WTC11 (cell line): Measurements from ENCODE around the gene ARAP2. TPM values are rescaled to one million over a fixed set of nuclear protein-coding genes. Genes with fewer than 3 reads are reported as not detected.

Experiments used
- ATAC-seq: fragments of 200-7000 bp; cut with Tn5 transposase; 2 replicates; pipeline ENCODE4 v1.10.0; 2021; ENCODE audit warnings: mild to moderate bottlenecking, moderate library complexity
- CTCF ChIA-PET: fragments of 300-600 bp; sonication (Branson Sonifier 250); formaldehyde crosslinking; loops from one replicate; lab custom pipeline; 2021; ENCODE audit warnings: antibody characterized with exemption; lab: Charles Lee
- POLR2A ChIA-PET: fragments of 350-600 bp; sonication (Branson Sonifier 250); formaldehyde crosslinking; loops from one replicate; lab custom pipeline; 2021; ENCODE audit warnings: antibody characterized with exemption; lab: Charles Lee
- DNase-seq: peaks from one replicate; pipeline ENCODE4 v3.0.0; 2021; ENCODE audit warnings: low spot score
- H3K27ac Mint-ChIP-seq: 2 replicates; pipeline ENCODE4 v1.8.0; 2021; ENCODE audit warnings: mixed read lengths
- H3K27me3 Mint-ChIP-seq: 2 replicates; pipeline ENCODE4 v1.8.0; 2021; ENCODE audit warnings: low read depth, mild to moderate bottlenecking, moderate library complexity, mixed read lengths
- H3K36me3 Mint-ChIP-seq: 2 replicates; pipeline ENCODE4 v1.8.0; 2021; ENCODE audit warnings: mixed read lengths
- H3K4me1 Mint-ChIP-seq: 2 replicates; pipeline ENCODE4 v1.8.0; 2022; ENCODE audit warnings: mixed read lengths
- H3K4me3 Mint-ChIP-seq: 2 replicates; pipeline ENCODE4 v1.8.0; 2021; ENCODE audit warnings: mild to moderate bottlenecking, moderate library complexity, mixed read lengths
- H3K9me3 Mint-ChIP-seq: 2 replicates; pipeline ENCODE4 v1.8.0; 2021; ENCODE audit warnings: mixed read lengths
- CREM ChIP-seq: sonication (generic); formaldehyde crosslinking; IDR thresholded peaks from 2 replicates; pipeline ENCODE4 v1.8.1; 2022; ENCODE audit warnings: mild to moderate bottlenecking, missing genetic modification reagents, moderate library complexity
- ELF4 ChIP-seq: sonication (generic); formaldehyde crosslinking; IDR thresholded peaks from 2 replicates; pipeline ENCODE4 v1.8.1; 2022; ENCODE audit warnings: low read depth, mild to moderate bottlenecking, moderate library complexity, missing genetic modification reagents
- GRHL2 ChIP-seq: fragments of 250-450 bp; sonication (Bioruptor Pico); IDR thresholded peaks from 2 replicates; pipeline ENCODE4 v1.8.0; 2022; ENCODE audit warnings: mild to moderate bottlenecking, moderate library complexity; ENCODE audit not compliant: insufficient replicate concordance, severe bottlenecking
- JAZF1 ChIP-seq: fragments of 250-450 bp; sonication (Bioruptor Pico); IDR thresholded peaks from 2 replicates; pipeline ENCODE4 v1.9.0; 2021; ENCODE audit warnings: moderate library complexity, mild to moderate bottlenecking, inconsistent platforms
- KAT7 ChIP-seq: sonication (generic); formaldehyde crosslinking; IDR thresholded peaks from 2 replicates; pipeline ENCODE4 v1.8.1; 2023; ENCODE audit warnings: missing genetic modification reagents, mild to moderate bottlenecking, borderline replicate concordance
- MXD4 ChIP-seq: fragments of 250-450 bp; sonication (Bioruptor Pico); IDR thresholded peaks from 2 replicates; pipeline ENCODE4 v1.8.0; 2021; ENCODE audit warnings: mild to moderate bottlenecking, moderate library complexity, borderline replicate concordance
- MYBL2 ChIP-seq: sonication (generic); formaldehyde crosslinking; IDR thresholded peaks from 2 replicates; pipeline ENCODE4 v1.8.1; 2023; ENCODE audit warnings: mild to moderate bottlenecking, moderate library complexity, missing genetic modification reagents
- NFYB ChIP-seq: sonication (generic); formaldehyde crosslinking; conservative IDR thresholded peaks from 2 replicates; pipeline ENCODE4 v1.8.0; 2022; ENCODE audit warnings: low read depth, missing genetic modification reagents
- PRRX2 ChIP-seq: fragments of 250-450 bp; sonication (Bioruptor Pico); IDR thresholded peaks from 2 replicates; pipeline ENCODE4 v1.8.0; 2021; ENCODE audit warnings: mild to moderate bottlenecking
- ZNF121 ChIP-seq: sonication (generic); formaldehyde crosslinking; IDR thresholded peaks from 2 replicates; pipeline ENCODE4 v1.8.0; 2023; ENCODE audit warnings: missing genetic modification reagents
- ZNF219 ChIP-seq: sonication (generic); formaldehyde crosslinking; IDR thresholded peaks from 2 replicates; pipeline ENCODE4 v1.8.0; 2023; ENCODE audit warnings: missing genetic modification reagents, mild to moderate bottlenecking, borderline replicate concordance
- ZNF317 ChIP-seq: sonication (generic); formaldehyde crosslinking; IDR thresholded peaks from 2 replicates; pipeline ENCODE4 v1.8.1; 2023; ENCODE audit warnings: low read depth, mild to moderate bottlenecking, moderate library complexity, missing genetic modification reagents, borderline replicate concordance
- total RNA-seq: library from RNA; stranded (reverse); gene quantifications from 3 replicates; pipeline ENCODE4 v1.2.3, GENCODE V29; 2021
- TF ChIP-seq, protein P1 (sequence below): sonication (generic); formaldehyde crosslinking; IDR thresholded peaks from 2 replicates; pipeline ENCODE4 v1.8.1; 2023; ENCODE audit warnings: mild to moderate bottlenecking, missing genetic modification reagents, borderline replicate concordance
- TF ChIP-seq, protein P2 (sequence below): sonication (generic); formaldehyde crosslinking; IDR thresholded peaks from 2 replicates; pipeline ENCODE4 v1.8.0; 2022; ENCODE audit warnings: missing genetic modification reagents
- TF ChIP-seq, protein P3 (sequence below): sonication (generic); formaldehyde crosslinking; IDR thresholded peaks from 2 replicates; pipeline ENCODE4 v1.8.1; 2023; ENCODE audit warnings: mild to moderate bottlenecking, missing genetic modification reagents
- TF ChIP-seq, protein P4 (sequence below): sonication (generic); formaldehyde crosslinking; IDR thresholded peaks from 2 replicates; pipeline ENCODE4 v1.8.0; 2023; ENCODE audit warnings: missing genetic modification reagents
- TF ChIP-seq, protein P5 (sequence below): sonication (generic); formaldehyde crosslinking; IDR thresholded peaks from 2 replicates; pipeline ENCODE4 v1.8.1; 2022; ENCODE audit warnings: mild to moderate bottlenecking, missing genetic modification reagents, moderate library complexity, borderline replicate concordance
- TF ChIP-seq, protein P6 (sequence below): sonication (generic); formaldehyde crosslinking; IDR thresholded peaks from 2 replicates; pipeline ENCODE4 v1.8.0; 2022; ENCODE audit warnings: mild to moderate bottlenecking, missing genetic modification reagents
- TF ChIP-seq, protein P7 (sequence below): sonication (generic); formaldehyde crosslinking; IDR thresholded peaks from 2 replicates; pipeline ENCODE4 v1.8.1; 2023; ENCODE audit warnings: mild to moderate bottlenecking, moderate library complexity, missing genetic modification reagents

Gene ARAP2
- total RNA-seq, 1 experiment from 2014 or later, result 1.0 TPM

DNA sequence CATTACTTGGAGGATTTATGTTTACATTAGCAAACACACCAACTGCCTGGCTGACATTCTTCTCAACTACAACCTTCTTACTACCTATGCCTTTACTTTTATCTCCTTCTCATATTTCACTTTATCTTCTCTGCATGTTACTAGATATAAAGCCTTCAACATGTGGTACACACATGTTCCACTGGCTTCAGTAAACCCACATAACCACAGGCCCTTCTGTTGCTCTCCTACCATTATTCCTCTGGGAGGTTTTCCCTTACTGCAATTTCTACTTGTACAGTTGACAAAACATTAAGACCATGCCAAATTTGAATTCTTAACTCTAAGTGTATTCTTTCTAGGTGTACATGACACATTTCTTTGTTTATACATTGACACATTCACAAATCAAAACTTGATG lies 133.1 kb downstream of the ARAP2 start (continued):
- TF ChIP-seq, protein P1, sequence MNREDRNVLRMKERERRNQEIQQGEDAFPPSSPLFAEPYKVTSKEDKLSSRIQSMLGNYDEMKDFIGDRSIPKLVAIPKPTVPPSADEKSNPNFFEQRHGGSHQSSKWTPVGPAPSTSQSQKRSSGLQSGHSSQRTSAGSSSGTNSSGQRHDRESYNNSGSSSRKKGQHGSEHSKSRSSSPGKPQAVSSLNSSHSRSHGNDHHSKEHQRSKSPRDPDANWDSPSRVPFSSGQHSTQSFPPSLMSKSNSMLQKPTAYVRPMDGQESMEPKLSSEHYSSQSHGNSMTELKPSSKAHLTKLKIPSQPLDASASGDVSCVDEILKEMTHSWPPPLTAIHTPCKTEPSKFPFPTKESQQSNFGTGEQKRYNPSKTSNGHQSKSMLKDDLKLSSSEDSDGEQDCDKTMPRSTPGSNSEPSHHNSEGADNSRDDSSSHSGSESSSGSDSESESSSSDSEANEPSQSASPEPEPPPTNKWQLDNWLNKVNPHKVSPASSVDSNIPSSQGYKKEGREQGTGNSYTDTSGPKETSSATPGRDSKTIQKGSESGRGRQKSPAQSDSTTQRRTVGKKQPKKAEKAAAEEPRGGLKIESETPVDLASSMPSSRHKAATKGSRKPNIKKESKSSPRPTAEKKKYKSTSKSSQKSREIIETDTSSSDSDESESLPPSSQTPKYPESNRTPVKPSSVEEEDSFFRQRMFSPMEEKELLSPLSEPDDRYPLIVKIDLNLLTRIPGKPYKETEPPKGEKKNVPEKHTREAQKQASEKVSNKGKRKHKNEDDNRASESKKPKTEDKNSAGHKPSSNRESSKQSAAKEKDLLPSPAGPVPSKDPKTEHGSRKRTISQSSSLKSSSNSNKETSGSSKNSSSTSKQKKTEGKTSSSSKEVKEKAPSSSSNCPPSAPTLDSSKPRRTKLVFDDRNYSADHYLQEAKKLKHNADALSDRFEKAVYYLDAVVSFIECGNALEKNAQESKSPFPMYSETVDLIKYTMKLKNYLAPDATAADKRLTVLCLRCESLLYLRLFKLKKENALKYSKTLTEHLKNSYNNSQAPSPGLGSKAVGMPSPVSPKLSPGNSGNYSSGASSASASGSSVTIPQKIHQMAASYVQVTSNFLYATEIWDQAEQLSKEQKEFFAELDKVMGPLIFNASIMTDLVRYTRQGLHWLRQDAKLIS (CRISPR knock-in tag), result no peak
- TF ChIP-seq, protein P2, sequence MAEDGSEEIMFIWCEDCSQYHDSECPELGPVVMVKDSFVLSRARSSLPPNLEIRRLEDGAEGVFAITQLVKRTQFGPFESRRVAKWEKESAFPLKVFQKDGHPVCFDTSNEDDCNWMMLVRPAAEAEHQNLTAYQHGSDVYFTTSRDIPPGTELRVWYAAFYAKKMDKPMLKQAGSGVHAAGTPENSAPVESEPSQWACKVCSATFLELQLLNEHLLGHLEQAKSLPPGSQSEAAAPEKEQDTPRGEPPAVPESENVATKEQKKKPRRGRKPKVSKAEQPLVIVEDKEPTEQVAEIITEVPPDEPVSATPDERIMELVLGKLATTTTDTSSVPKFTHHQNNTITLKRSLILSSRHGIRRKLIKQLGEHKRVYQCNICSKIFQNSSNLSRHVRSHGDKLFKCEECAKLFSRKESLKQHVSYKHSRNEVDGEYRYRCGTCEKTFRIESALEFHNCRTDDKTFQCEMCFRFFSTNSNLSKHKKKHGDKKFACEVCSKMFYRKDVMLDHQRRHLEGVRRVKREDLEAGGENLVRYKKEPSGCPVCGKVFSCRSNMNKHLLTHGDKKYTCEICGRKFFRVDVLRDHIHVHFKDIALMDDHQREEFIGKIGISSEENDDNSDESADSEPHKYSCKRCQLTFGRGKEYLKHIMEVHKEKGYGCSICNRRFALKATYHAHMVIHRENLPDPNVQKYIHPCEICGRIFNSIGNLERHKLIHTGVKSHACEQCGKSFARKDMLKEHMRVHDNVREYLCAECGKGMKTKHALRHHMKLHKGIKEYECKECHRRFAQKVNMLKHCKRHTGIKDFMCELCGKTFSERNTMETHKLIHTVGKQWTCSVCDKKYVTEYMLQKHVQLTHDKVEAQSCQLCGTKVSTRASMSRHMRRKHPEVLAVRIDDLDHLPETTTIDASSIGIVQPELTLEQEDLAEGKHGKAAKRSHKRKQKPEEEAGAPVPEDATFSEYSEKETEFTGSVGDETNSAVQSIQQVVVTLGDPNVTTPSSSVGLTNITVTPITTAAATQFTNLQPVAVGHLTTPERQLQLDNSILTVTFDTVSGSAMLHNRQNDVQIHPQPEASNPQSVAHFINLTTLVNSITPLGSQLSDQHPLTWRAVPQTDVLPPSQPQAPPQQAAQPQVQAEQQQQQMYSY (CRISPR knock-in tag), result no peak
- TF ChIP-seq PRRX2 (CRISPR knock-in tag), result no peak

DNA sequence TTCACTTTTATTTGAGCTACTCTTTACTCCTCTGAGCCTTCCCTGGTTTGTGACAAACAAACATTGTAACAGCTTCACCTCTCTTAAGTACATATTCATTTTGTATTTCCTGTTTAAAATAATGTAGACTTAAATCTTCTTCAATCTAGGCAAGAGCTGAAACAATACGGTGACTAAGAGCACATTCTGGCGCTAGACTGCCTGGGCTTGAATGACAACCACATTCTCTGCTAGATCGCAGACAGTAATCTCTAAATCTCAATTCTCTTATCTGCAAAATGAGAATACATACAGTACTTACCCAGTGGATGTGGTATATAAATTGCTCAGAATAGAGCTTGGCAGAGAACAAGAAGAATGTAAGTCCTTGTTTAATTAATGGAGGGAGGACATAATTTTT lies 144.8 kb downstream of the ARAP2 start:
- no peak overlapping the region; the same call in 1 of the 2 replicates for H3K27ac Mint-ChIP-seq

DNA sequence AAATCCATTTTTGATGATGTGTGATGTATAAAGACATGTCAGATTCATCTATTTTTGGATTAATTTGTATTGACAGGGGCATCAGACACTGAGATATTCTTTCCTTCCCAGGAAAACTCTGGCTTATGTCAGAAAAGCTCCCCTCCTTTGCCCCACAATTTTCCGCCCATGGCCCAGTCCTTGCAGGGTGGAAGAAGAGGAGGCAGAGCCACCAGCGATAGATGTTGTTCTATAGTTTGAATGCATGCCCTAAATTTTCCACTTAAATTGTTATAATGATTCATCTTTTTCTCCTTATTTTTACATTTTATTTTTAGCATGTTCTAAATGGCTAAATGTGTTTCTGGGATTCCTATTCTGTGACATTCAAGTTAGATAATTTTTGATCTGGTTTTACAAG lies 149.3 kb downstream of the ARAP2 start:
- no peaks in the 10 kb centered on the region for H3K27me3 Mint-ChIP-seq
- ATAC-seq (no peak), DNase-seq (no peak)
- H3K4me1 Mint-ChIP-seq, result no peaks in the 10 kb centered on the region
- no peaks in the 10 kb centered on the region for H3K9me3 Mint-ChIP-seq
- TF ChIP-seq ZNF121 (no peak), ELF4 (no peak)
- TF ChIP-seq, protein P3, sequence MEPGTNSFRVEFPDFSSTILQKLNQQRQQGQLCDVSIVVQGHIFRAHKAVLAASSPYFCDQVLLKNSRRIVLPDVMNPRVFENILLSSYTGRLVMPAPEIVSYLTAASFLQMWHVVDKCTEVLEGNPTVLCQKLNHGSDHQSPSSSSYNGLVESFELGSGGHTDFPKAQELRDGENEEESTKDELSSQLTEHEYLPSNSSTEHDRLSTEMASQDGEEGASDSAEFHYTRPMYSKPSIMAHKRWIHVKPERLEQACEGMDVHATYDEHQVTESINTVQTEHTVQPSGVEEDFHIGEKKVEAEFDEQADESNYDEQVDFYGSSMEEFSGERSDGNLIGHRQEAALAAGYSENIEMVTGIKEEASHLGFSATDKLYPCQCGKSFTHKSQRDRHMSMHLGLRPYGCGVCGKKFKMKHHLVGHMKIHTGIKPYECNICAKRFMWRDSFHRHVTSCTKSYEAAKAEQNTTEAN, result no peak
- TF ChIP-seq, protein P4, sequence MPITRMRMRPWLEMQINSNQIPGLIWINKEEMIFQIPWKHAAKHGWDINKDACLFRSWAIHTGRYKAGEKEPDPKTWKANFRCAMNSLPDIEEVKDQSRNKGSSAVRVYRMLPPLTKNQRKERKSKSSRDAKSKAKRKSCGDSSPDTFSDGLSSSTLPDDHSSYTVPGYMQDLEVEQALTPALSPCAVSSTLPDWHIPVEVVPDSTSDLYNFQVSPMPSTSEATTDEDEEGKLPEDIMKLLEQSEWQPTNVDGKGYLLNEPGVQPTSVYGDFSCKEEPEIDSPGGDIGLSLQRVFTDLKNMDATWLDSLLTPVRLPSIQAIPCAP, result no peak
- POLR2A ChIA-PET, result no interaction called here
- no peaks in the 10 kb centered on the region for H3K36me3 Mint-ChIP-seq
- CTCF ChIA-PET, result no interaction called here
- no peak overlapping the region for H3K4me3 Mint-ChIP-seq
- no peak overlapping the region for H3K27ac Mint-ChIP-seq

More for the DNA sequence above, 144.8 kb downstream of the ARAP2 start:
- H3K36me3 Mint-ChIP-seq, result peaks cover 5% of the 10 kb centered on the region; the same call in 1 of the 2 replicates
- ChIA-PET CTCF (no interaction called here), POLR2A (no interaction called here)
- no peak overlapping the region for H3K4me3 Mint-ChIP-seq
- peaks cover 18% of the 10 kb centered on the region for H3K9me3 Mint-ChIP-seq
- H3K4me1 Mint-ChIP-seq, result no peaks in the 10 kb centered on the region
- DNase-seq (no peak), ATAC-seq (no peak)
- TF ChIP-seq MYBL2 (CRISPR knock-in tag), result no peak
- TF ChIP-seq, protein P5, sequence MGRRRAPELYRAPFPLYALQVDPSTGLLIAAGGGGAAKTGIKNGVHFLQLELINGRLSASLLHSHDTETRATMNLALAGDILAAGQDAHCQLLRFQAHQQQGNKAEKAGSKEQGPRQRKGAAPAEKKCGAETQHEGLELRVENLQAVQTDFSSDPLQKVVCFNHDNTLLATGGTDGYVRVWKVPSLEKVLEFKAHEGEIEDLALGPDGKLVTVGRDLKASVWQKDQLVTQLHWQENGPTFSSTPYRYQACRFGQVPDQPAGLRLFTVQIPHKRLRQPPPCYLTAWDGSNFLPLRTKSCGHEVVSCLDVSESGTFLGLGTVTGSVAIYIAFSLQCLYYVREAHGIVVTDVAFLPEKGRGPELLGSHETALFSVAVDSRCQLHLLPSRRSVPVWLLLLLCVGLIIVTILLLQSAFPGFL (CRISPR knock-in tag), result no peak
- TF ChIP-seq, protein P6, sequence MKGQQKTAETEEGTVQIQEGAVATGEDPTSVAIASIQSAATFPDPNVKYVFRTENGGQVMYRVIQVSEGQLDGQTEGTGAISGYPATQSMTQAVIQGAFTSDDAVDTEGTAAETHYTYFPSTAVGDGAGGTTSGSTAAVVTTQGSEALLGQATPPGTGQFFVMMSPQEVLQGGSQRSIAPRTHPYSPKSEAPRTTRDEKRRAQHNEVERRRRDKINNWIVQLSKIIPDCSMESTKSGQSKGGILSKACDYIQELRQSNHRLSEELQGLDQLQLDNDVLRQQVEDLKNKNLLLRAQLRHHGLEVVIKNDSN (CRISPR knock-in tag), result no peak
- no peak for TF ChIP-seq MXD4 (CRISPR knock-in tag)
- TF ChIP-seq GRHL2 (CRISPR knock-in tag), result no peak
- TF ChIP-seq CREM (CRISPR knock-in tag), result no peak
- TF ChIP-seq, protein P7, sequence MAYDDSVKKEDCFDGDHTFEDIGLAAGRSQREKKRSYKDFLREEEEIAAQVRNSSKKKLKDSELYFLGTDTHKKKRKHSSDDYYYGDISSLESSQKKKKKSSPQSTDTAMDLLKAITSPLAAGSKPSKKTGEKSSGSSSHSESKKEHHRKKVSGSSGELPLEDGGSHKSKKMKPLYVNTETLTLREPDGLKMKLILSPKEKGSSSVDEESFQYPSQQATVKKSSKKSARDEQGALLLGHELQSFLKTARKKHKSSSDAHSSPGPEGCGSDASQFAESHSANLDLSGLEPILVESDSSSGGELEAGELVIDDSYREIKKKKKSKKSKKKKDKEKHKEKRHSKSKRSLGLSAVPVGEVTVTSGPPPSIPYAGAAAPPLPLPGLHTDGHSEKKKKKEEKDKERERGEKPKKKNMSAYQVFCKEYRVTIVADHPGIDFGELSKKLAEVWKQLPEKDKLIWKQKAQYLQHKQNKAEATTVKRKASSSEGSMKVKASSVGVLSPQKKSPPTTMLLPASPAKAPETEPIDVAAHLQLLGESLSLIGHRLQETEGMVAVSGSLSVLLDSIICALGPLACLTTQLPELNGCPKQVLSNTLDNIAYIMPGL (CRISPR knock-in tag), result no peak
- TF ChIP-seq NFYB, result no peak
- TF ChIP-seq ZNF317, result no peak
- no peak for TF ChIP-seq KAT7
- no peak for TF ChIP-seq JAZF1 (CRISPR knock-in tag)
- no peak for TF ChIP-seq ZNF219 (CRISPR knock-in tag)
- TF ChIP-seq, all 79 proteins: peak for 0
- H3K27me3 Mint-ChIP-seq, result no peaks in the 10 kb centered on the region
